Stomach (tissue), 9 donors: ENCODE data around the gene ITGA2. TPM values are rescaled to one million over a fixed set of nuclear protein-coding genes. Genes with fewer than 3 reads are reported as not detected.

Experiments
- DNase-seq, 2 donors: peaks; one replicate each; pipeline versions ENCODE4 v3.0.0 to v3.0.0-alpha.2; 2013 to 2019
- H3K27ac ChIP-seq, 5 donors: fragments of 200-600 bp in 4 of 5; sonication (generic) in 4 of 5; one replicate each; pipeline ENCODE4 v1.5.1; 2013 to 2019; ENCODE audit warnings: mild to moderate bottlenecking in 1 of 5, moderate library complexity in 1 of 5
- H3K27me3 ChIP-seq, 3 donors: fragments of 200-600 bp; sonication (generic); one replicate each; pipeline ENCODE4 v1.5.1; 2017 to 2019; ENCODE audit warnings: mixed run types in 1 of 3
- H3K36me3 ChIP-seq, 4 donors: fragments of 200-600 bp; sonication (generic); 1 replicate in 3 of 4; 2 replicates in 1 of 4; pipeline ENCODE4 v1.5.1; 2016 to 2019
- H3K4me1 ChIP-seq, 4 donors: fragments of 200-600 bp; sonication (generic); one replicate each; pipeline ENCODE4 v1.5.1; 2016 to 2019
- H3K4me3 ChIP-seq, 4 donors: fragments of 200-600 bp; sonication (generic) in 3 of 4; one replicate each; pipeline ENCODE4 v1.5.1; 2016 to 2019; ENCODE audit warnings: mild to moderate bottlenecking in 1 of 4
- H3K9me3 ChIP-seq, 4 donors: fragments of 200-600 bp; sonication (generic); one replicate each; pipeline ENCODE4 v1.5.1; 2016 to 2019
- EP300 ChIP-seq: sonication (generic); formaldehyde crosslinking; IDR thresholded peaks from one replicate; pipeline ENCODE4 v1.6.1; 2017; ENCODE audit warnings: antibody characterized with exemption
- POLR2A ChIP-seq, 4 donors: fragments of 450-650 bp; IDR thresholded peaks; one replicate each; pipeline ENCODE4 v1.6.1; 2016; ENCODE audit warnings: antibody characterized with exemption in 4 of 4, control low read depth in 2 of 4, mild to moderate bottlenecking in 1 of 4, moderate library complexity in 1 of 4
- POLR2AphosphoS5 ChIP-seq, 3 donors: sonication (generic); formaldehyde crosslinking; IDR thresholded peaks; one replicate each; pipeline ENCODE4 v1.6.1; 2016; ENCODE audit warnings: antibody characterized with exemption in 3 of 3
- WGBS, 5 donors: extraction: QIAGEN DNeasy Blood & Tissue Kit in 3 of 5; methylation state at CpG; one replicate each; pipeline versions ENCODE4 v1.1.5 to v1.1.7; 2013 to 2018; 5-methylcytosine and 5-hydroxymethylcytosine counted together
- intact Hi-C: fragments of 100-400 bp; cut with DNase I; formaldehyde crosslinking; loops from one replicate; pipeline ENCODE4 v1.15.1; 2023; ENCODE audit warnings: low total_unique reads
- polyA plus RNA-seq, 3 donors: library from polyadenylated mRNA; stranded (reverse); fragments of 200-250 nt; gene quantifications; one replicate each; pipeline ENCODE4 v1.2.3, GENCODE V29; 2013
- total RNA-seq, 5 donors: library from RNA; depleted of rRNA; stranded (reverse); fragments of >200 nt; gene quantifications; one replicate each; pipeline versions ENCODE4 v1.1.0 to v1.2.3, GENCODE V29; 2014 to 2016
- TF ChIP-seq, protein P1 (sequence below), 7 experiments: fragments of 450-650 bp in 4 of 7; fragments of 200-600 bp in 3 of 7; sonication (generic) in 3 of 7; IDR thresholded peaks; one replicate each; pipeline ENCODE4 v1.5.1; 2016 to 2019; ENCODE audit warnings: antibody characterized with exemption in 7 of 7, control low read depth in 2 of 7, mild to moderate bottlenecking in 1 of 7
- donor health status: healthy with polysubstance abuse.
- donor health status: Bipolar disorder and iron deficiency.
- donor health status: healthy.

The ITGA2 gene
- total and polyA plus RNA-seq, 8 donors: 0.58 to 8.3 (median 3.3) TPM

DNA sequence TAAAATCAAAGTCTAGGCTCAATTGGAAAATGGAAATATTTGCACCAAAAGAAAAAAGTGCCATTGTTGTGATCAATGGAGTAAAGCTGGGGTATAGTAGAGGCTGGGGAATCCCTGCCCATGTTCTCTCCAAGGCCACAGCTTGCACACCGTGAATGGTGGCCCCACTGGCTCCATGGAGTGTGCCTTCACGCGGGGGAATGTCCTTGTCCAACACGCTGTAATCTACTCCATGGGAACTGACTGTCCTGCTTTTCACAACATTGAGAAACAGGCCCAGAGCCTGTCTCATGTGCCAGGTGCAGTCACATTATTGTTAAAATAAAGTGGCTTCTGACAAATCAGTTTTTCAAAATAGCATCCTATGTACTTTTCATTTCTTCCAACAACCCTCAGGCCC is 33.1 kb upstream of the ITGA2 start:
- Histone ChIP-seq H3K4me1 (peaks cover 0 to under 1% (median 0%) of the 10 kb centered on the region in 4 donors), H3K4me3 (no peak overlapping the region), H3K27me3 (no peaks in the 10 kb centered on the region), H3K36me3 (peaks cover 4 to 29% (median 21%) of the 10 kb centered on the region in 4 donors), H3K9me3 (no peaks in the 10 kb centered on the region), H3K27ac (no peak overlapping the region)
- DNase-seq: no peak
- no peak for TF ChIP-seq POLR2A (IDR thresholded peaks at IDR 0.05)
- no peak for TF ChIP-seq POLR2AphosphoS5 (IDR thresholded peaks at IDR 0.05)
- TF ChIP-seq, protein P1, sequence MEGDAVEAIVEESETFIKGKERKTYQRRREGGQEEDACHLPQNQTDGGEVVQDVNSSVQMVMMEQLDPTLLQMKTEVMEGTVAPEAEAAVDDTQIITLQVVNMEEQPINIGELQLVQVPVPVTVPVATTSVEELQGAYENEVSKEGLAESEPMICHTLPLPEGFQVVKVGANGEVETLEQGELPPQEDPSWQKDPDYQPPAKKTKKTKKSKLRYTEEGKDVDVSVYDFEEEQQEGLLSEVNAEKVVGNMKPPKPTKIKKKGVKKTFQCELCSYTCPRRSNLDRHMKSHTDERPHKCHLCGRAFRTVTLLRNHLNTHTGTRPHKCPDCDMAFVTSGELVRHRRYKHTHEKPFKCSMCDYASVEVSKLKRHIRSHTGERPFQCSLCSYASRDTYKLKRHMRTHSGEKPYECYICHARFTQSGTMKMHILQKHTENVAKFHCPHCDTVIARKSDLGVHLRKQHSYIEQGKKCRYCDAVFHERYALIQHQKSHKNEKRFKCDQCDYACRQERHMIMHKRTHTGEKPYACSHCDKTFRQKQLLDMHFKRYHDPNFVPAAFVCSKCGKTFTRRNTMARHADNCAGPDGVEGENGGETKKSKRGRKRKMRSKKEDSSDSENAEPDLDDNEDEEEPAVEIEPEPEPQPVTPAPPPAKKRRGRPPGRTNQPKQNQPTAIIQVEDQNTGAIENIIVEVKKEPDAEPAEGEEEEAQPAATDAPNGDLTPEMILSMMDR (IDR thresholded peaks at IDR 0.05): no peak
- TF ChIP-seq EP300: no peak
- intact Hi-C loops: no loop called here
- 87 to 95% (median 92%) methylated on average over 4 of the region's 4 CpGs for WGBS, 5 donors

DNA sequence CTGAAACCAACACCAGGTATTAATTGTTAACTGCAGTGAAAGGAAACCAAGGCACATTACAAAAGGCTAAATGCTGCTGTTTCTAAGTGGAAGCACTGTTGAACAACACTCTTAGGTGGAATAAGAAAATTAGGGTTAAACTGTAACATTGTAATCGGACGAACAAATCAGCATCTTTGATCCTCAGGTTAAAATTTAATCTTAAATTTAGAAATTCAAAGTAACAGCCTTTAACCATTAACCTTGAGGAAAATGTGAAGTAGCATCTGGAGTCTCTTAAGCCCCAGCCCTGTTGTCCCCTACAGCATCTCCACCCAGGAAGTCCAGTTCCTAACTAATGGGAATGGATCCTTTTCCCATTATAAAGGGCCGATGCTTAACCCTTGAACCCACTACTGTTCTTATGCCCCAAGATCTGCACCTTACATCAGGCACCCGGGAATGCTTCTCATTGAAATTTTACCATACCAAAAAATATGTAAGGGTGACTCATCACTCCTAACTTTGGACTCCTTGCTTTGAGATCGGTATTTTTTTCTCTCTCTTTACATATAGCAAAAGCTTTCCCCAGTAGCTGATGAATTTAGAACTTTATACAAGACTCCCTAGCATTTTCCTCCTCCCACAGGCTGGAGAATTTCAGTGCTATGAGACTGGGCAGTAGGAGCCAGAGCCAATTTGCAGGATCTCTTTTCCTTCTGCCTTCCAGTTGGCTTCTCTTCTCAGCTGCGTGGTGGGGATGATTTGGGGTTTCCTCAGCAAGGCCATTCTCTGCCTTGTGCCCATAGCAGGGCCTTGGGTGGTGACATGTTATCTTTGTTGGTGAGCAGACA is 32.0 kb upstream of the ITGA2 start:
- Histone ChIP-seq H3K4me3 (no peak overlapping the region), H3K27ac (no peak overlapping the region), H3K4me1 (no peaks in the 10 kb centered on the region), H3K36me3 (peaks cover 4 to 29% (median 21%) of the 10 kb centered on the region in 4 donors), H3K9me3 (no peaks in the 10 kb centered on the region), H3K27me3 (no peaks in the 10 kb centered on the region)
- WGBS, 5 donors: 72 to 85% (median 79%) methylated on average over 6 of the region's 6 CpGs
- no peak for TF ChIP-seq POLR2AphosphoS5 (IDR thresholded peaks at IDR 0.05)
- TF ChIP-seq POLR2A (IDR thresholded peaks at IDR 0.05): no peak
- TF ChIP-seq, protein P1 (IDR thresholded peaks at IDR 0.05): no peak
- no peak for TF ChIP-seq EP300
- no peak for DNase-seq
- intact Hi-C loops: no loop called here

DNA sequence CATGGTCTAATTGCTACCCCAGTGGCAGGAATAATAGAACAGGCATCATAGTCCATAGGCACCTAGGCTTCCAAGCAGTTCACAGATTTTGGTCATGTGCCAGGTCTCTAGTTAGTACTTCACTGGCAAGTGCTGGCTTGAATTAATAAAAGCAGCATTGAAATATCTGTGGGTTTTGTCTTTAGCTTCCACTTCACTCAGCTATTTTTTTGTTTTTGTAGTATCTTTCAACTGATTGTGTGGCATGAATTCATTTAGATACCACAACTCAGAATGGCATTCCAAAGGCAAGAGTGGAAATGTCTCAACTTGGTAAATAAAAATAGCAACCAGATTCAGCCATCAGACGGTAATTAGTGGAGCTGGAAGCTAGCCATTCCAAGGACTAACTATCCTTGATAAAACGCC is 27.9 kb upstream of the ITGA2 start:
- DNase-seq: peak in 1 of 2 donors; percentile 26
- H3K9me3 ChIP-seq: no peaks in the 10 kb centered on the region
- H3K27me3 ChIP-seq: no peaks in the 10 kb centered on the region
- no peak overlapping the region for H3K4me3 ChIP-seq
- intact Hi-C loops: no loop called here
- no peak overlapping the region for H3K27ac ChIP-seq
- peaks cover 4 to 5% (median 4%) of the 10 kb centered on the region in 4 donors for H3K36me3 ChIP-seq
- WGBS, 5 donors: 34 to 59% (median 46%) methylated on average over 2 of the region's 2 CpGs
- H3K4me1 ChIP-seq: no peaks in the 10 kb centered on the region
- no peak for TF ChIP-seq POLR2AphosphoS5 (IDR thresholded peaks at IDR 0.05)
- TF ChIP-seq, protein P1 (IDR thresholded peaks at IDR 0.05): no peak
- no peak for TF ChIP-seq EP300
- TF ChIP-seq POLR2A (IDR thresholded peaks at IDR 0.05): no peak

DNA sequence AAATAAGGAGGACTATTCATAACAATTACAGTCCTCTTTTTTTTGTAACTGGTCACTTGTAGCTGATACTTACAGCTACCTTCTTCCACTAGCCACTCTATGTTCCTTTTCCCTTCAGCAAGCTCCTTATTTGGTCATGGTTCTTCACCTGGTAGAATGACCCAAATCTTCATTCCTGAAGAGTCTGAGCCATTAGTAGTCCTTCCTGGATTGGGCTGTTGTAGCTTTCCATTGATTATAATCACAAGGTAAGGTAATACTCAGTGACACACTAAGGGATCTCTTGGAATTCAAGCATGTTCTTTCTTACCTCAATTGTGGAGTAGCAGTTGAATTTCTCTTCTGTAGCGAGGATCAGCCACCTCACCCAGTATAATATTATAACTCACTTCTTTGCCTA is 25.5 kb upstream of the ITGA2 start:
- intact Hi-C loops: no loop called here
- DNase-seq: no peak
- no peak overlapping the region for H3K27ac ChIP-seq
- H3K27me3 ChIP-seq: no peaks in the 10 kb centered on the region
- H3K36me3 ChIP-seq: no peaks in the 10 kb centered on the region
- H3K9me3 ChIP-seq: no peaks in the 10 kb centered on the region
- WGBS, 5 donors: 95 to 100% (median 100%) methylated on average over 1 of the region's 1 CpG
- H3K4me1 ChIP-seq: no peaks in the 10 kb centered on the region
- TF ChIP-seq POLR2AphosphoS5 (IDR thresholded peaks at IDR 0.05) (no peak), POLR2A (IDR thresholded peaks at IDR 0.05) (no peak), EP300 (no peak)
- TF ChIP-seq, protein P1 (IDR thresholded peaks at IDR 0.05): no peak
- no peak overlapping the region for H3K4me3 ChIP-seq
